ENCODE measurements around the gene KLRK1.
"Not testable (repeated sequence)": the region's sequence is repeated elsewhere in the genome, so short reads cannot be mapped to it uniquely, and the experiment has no call there.

DNA sequence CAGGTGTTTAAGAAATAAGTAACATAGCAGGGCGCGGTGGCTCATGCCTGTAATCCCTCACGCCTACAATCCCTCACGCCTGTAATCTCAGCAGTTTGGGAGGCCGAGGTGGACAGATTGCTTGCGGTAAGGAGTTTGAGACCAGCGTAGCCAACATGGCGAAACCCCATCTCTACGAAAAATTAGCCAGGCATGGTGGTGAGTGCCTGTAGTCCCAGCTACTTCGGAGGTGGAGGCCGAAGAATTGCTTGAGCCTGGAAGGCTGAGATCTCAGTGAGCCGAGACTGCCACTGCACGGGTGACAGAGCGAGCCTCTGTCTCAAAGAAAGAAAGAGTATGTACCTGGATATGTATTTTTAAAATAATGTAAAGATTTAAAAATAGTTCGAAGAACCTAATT is 6.3 kb upstream of the KLRK1 start:
- TF ChIP-seq, protein P1, sequence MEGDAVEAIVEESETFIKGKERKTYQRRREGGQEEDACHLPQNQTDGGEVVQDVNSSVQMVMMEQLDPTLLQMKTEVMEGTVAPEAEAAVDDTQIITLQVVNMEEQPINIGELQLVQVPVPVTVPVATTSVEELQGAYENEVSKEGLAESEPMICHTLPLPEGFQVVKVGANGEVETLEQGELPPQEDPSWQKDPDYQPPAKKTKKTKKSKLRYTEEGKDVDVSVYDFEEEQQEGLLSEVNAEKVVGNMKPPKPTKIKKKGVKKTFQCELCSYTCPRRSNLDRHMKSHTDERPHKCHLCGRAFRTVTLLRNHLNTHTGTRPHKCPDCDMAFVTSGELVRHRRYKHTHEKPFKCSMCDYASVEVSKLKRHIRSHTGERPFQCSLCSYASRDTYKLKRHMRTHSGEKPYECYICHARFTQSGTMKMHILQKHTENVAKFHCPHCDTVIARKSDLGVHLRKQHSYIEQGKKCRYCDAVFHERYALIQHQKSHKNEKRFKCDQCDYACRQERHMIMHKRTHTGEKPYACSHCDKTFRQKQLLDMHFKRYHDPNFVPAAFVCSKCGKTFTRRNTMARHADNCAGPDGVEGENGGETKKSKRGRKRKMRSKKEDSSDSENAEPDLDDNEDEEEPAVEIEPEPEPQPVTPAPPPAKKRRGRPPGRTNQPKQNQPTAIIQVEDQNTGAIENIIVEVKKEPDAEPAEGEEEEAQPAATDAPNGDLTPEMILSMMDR (IDR thresholded peaks at IDR 0.05), result not testable (repeated sequence)
- TF ChIP-seq POLR2AphosphoS5, POLR2A (IDR thresholded peaks at IDR 0.05): not testable (repeated sequence)

Data from prostate gland (tissue), 2 donors.